H1 (cell line): Measurements from ENCODE around the gene NTPCR. TPM values are rescaled to one million over a fixed set of nuclear protein-coding genes. Genes with fewer than 3 reads are reported as not detected.

Experiments used
- CTCF ChIA-PET: fragments of 300-600 bp; sonication (Branson Sonifier 250); formaldehyde crosslinking; loops from one replicate; lab custom pipeline; 2021; ENCODE audit not compliant: partially characterized antibody; lab: Charles Lee
- POLR2A ChIA-PET: fragments of 300-600 bp; sonication (Branson Sonifier 250); formaldehyde crosslinking; loops from one replicate; lab custom pipeline; 2021; ENCODE audit warnings: inconsistent platforms; ENCODE audit not compliant: partially characterized antibody; lab: Charles Lee
- DNase-seq, 2 experiments: peaks; one replicate each; pipeline versions ENCODE4 v3.0.0 to v3.0.0-alpha.2; 2010 to 2022; ENCODE audit warnings: low spot score in 2 of 2, low read depth in 1 of 2, mixed read lengths in 1 of 2
- FAIRE-seq: peaks from 2 replicates; lab custom pipeline; 2011; peaks lifted over from hg19 to GRCh38; lab: Jason Lieb, UNC
- H2AFZ ChIP-seq: 2 replicates; pipeline ENCODE4 v1.8.1; 2012; ENCODE audit warnings: low read length, inconsistent platforms
- H2AK5ac ChIP-seq: 2 replicates; pipeline ENCODE4 v1.6.1; 2013; ENCODE audit warnings: low read depth, low read length
- H2BK120ac ChIP-seq: replicated peaks from 2 replicates; pipeline ENCODE3; 2013; ENCODE audit warnings: low read depth, low read length, inconsistent platforms
- H2BK12ac ChIP-seq: 2 replicates; pipeline ENCODE4 v1.6.1; 2013; ENCODE audit warnings: low read depth, low read length
- H2BK15ac ChIP-seq: 2 replicates; pipeline ENCODE4 v1.6.1; 2013; ENCODE audit warnings: low read length
- H2BK20ac ChIP-seq: 2 replicates; pipeline ENCODE4 v1.6.1; 2013; ENCODE audit warnings: low read length
- H2BK5ac ChIP-seq: 2 replicates; pipeline ENCODE4 v1.6.1; 2013; ENCODE audit warnings: low read depth, low read length
- H3K14ac ChIP-seq: 2 replicates; pipeline ENCODE4 v1.6.1; 2013; ENCODE audit warnings: inconsistent platforms; ENCODE audit not compliant: insufficient read length
- H3K18ac ChIP-seq: 2 replicates; pipeline ENCODE4 v1.6.1; 2013; ENCODE audit warnings: low read length; ENCODE audit errors: extremely low read depth
- H3K23ac ChIP-seq: 2 replicates; pipeline ENCODE4 v1.6.1; 2013; ENCODE audit warnings: inconsistent platforms; ENCODE audit not compliant: insufficient read length
- H3K23me2 ChIP-seq: 2 replicates; pipeline ENCODE4 v1.6.1; 2013; ENCODE audit warnings: low read depth, low read length
- H3K27ac ChIP-seq: 2 replicates; pipeline ENCODE4 v1.6.1; 2011; ENCODE audit warnings: low read depth, low read length, inconsistent platforms
- H3K27me3 ChIP-seq, 4 experiments: replicated peaks in 1 of 4; 1 replicate in 1 of 4; 2 replicates in 3 of 4; pipeline versions ENCODE4 v1.6.1 to v1.8.1; 2011 to 2013; ENCODE audit warnings: low read length in 3 of 4, mild to moderate bottlenecking in 3 of 4, inconsistent platforms in 2 of 4, mixed read lengths in 2 of 4, moderate library complexity in 1 of 4; ENCODE audit not compliant: control insufficient read depth in 3 of 4, insufficient read depth in 3 of 4; ENCODE audit errors: extremely low read depth in 1 of 4
- H3K36me3 ChIP-seq, 4 experiments: 2 replicates each; pipeline versions ENCODE4 v1.6.1 to v1.8.1; 2011 to 2013; ENCODE audit warnings: mild to moderate bottlenecking in 4 of 4, low read length in 3 of 4, moderate library complexity in 2 of 4, control low read depth in 1 of 4, inconsistent platforms in 1 of 4; ENCODE audit not compliant: insufficient read depth in 4 of 4, control insufficient read depth in 2 of 4
- H3K4ac ChIP-seq: replicated peaks from 2 replicates; pipeline ENCODE3; 2013; ENCODE audit warnings: low read length, low read depth, mixed read lengths, inconsistent platforms; ENCODE audit not compliant: insufficient read length
- H3K4me1 ChIP-seq, 4 experiments: replicated peaks in 1 of 4; 1 replicate in 1 of 4; 2 replicates in 3 of 4; pipeline versions ENCODE4 v1.6.1 to v1.8.1; 2011 to 2013; ENCODE audit warnings: low read length in 3 of 4, inconsistent platforms in 2 of 4, mixed read lengths in 1 of 4; ENCODE audit not compliant: insufficient read depth in 4 of 4, control insufficient read depth in 3 of 4
- H3K4me2 ChIP-seq, 2 experiments: 2 replicates each; pipeline versions ENCODE4 v1.6.1 to v1.8.1; 2011 to 2013; ENCODE audit warnings: low read depth in 2 of 2, low read length in 2 of 2, control low read depth in 1 of 2, inconsistent platforms in 1 of 2, mild to moderate bottlenecking in 1 of 2; ENCODE audit not compliant: insufficient read depth in 1 of 2
- H3K4me3 ChIP-seq, 4 experiments: fragments of 200-600, 300-600 bp in 1 of 4; sonication (generic), shearing (Covaris generic), sonication (Bioruptor Twin) in 1 of 4; 2 replicates each; pipeline versions ENCODE4 v1.5.1 to v1.8.1; 2011 to 2016; ENCODE audit warnings: low read length in 4 of 4, low read depth in 3 of 4, control low read depth in 2 of 4, inconsistent platforms in 2 of 4, mild to moderate bottlenecking in 2 of 4, mixed read lengths in 1 of 4, moderate library complexity in 1 of 4; ENCODE audit not compliant: insufficient read depth in 2 of 4; ENCODE audit errors: extremely low read depth in 1 of 4
- H3K56ac ChIP-seq: replicated peaks from 2 replicates; pipeline ENCODE3; 2013; ENCODE audit warnings: low read depth, mild to moderate bottlenecking, mixed read lengths, low read length, inconsistent platforms; ENCODE audit not compliant: insufficient read length
- H3K79me1 ChIP-seq: 2 replicates; pipeline ENCODE4 v1.6.1; 2013; ENCODE audit warnings: low read depth, low read length, control low read depth
- H3K79me2 ChIP-seq, 2 experiments: 2 replicates each; pipeline versions ENCODE4 v1.6.1 to v1.8.1; 2012 to 2013; ENCODE audit warnings: low read length in 2 of 2, mild to moderate bottlenecking in 2 of 2, inconsistent platforms in 1 of 2; ENCODE audit not compliant: insufficient read depth in 2 of 2, control insufficient read depth in 1 of 2
- H3K9ac ChIP-seq, 4 experiments: replicated peaks in 1 of 4; 1 replicate in 1 of 4; 2 replicates in 3 of 4; pipeline versions ENCODE4 v1.6.1 to v1.8.1; 2011 to 2013; ENCODE audit warnings: low read depth in 3 of 4, low read length in 3 of 4, control low read depth in 2 of 4, mild to moderate bottlenecking in 2 of 4, moderate library complexity in 2 of 4, inconsistent platforms in 1 of 4; ENCODE audit errors: extremely low read depth in 1 of 4
- H3K9me3 ChIP-seq, 2 experiments: 2 replicates each; pipeline versions ENCODE4 v1.6.1 to v1.8.1; 2012 to 2013; ENCODE audit warnings: mild to moderate bottlenecking in 2 of 2, moderate library complexity in 2 of 2, control low read depth in 1 of 2, inconsistent platforms in 1 of 2, low read depth in 1 of 2, low read length in 1 of 2, mixed read lengths in 1 of 2; ENCODE audit not compliant: insufficient read depth in 2 of 2
- H4K20me1 ChIP-seq, 2 experiments: replicated peaks in 1 of 2; 2 replicates each; pipeline versions ENCODE3 to v1.8.1; 2011 to 2013; ENCODE audit warnings: inconsistent platforms in 2 of 2, low read length in 2 of 2, mild to moderate bottlenecking in 1 of 2; ENCODE audit not compliant: insufficient read depth in 2 of 2, control insufficient read depth in 1 of 2
- H4K5ac ChIP-seq: 2 replicates; pipeline ENCODE4 v1.6.1; 2013; ENCODE audit warnings: low read length, low read depth, mixed read lengths, inconsistent platforms; ENCODE audit not compliant: insufficient read length
- H4K8ac ChIP-seq: 2 replicates; pipeline ENCODE4 v1.8.0; 2013; ENCODE audit warnings: mild to moderate bottlenecking, moderate library complexity, low read length, inconsistent platforms; ENCODE audit not compliant: insufficient read depth; ENCODE audit errors: extremely low read depth
- H4K91ac ChIP-seq: replicated peaks from 2 replicates; pipeline ENCODE3; 2013; ENCODE audit warnings: low read length, mixed read lengths, inconsistent platforms; ENCODE audit not compliant: insufficient read length
- CHD2 ChIP-seq: IDR thresholded peaks from 2 replicates; pipeline ENCODE4 v1.6.1; 2012; ENCODE audit warnings: low read length, improper control_type of control experiment
- CREB1 ChIP-seq: IDR thresholded peaks from 2 replicates; pipeline ENCODE4 v1.6.1; 2012; ENCODE audit warnings: inconsistent platforms
- EP300 ChIP-seq, 2 experiments: IDR thresholded peaks; 1 replicate in 1 of 2; 2 replicates in 1 of 2; pipeline ENCODE4 v1.6.1; 2011 to 2012; ENCODE audit warnings: low read depth in 2 of 2, low read length in 2 of 2, mild to moderate bottlenecking in 2 of 2, borderline replicate concordance in 1 of 2, inconsistent platforms in 1 of 2, moderate library complexity in 1 of 2
- FOSL1 ChIP-seq: IDR thresholded peaks from 2 replicates; pipeline ENCODE4 v1.6.1; 2011; ENCODE audit warnings: mild to moderate bottlenecking, low read depth, low read length, moderate library complexity; ENCODE audit not compliant: insufficient read depth
- KDM4A ChIP-seq: IDR thresholded peaks from one replicate; pipeline ENCODE4 v1.7.1; 2012; ENCODE audit warnings: low read depth, mild to moderate bottlenecking, moderate library complexity, low read length, inconsistent platforms; ENCODE audit not compliant: severe bottlenecking
- NANOG ChIP-seq: IDR thresholded peaks from 2 replicates; pipeline ENCODE4 v1.6.1; 2011; ENCODE audit warnings: low read length, low read depth, mild to moderate bottlenecking, inconsistent platforms; ENCODE audit not compliant: insufficient read depth, poor library complexity, severe bottlenecking
- NRF1 ChIP-seq: IDR thresholded peaks from 2 replicates; pipeline ENCODE4 v1.6.1; 2011; ENCODE audit warnings: mild to moderate bottlenecking, low read depth, low read length, improper control_type of control experiment
- PHF8 ChIP-seq: fragments of 200-600 bp; sonication (generic); conservative IDR thresholded peaks from 2 replicates; pipeline ENCODE4 v1.7.1; 2012; ENCODE audit warnings: low read depth, mild to moderate bottlenecking, inconsistent platforms, low read length, moderate library complexity
- POU5F1 ChIP-seq: IDR thresholded peaks from 2 replicates; pipeline ENCODE4 v1.6.1; 2011; ENCODE audit warnings: low read depth, mild to moderate bottlenecking, low read length, moderate library complexity
- RBBP5 ChIP-seq: IDR thresholded peaks from 2 replicates; pipeline ENCODE4 v1.7.1; 2012; ENCODE audit warnings: low read depth, mild to moderate bottlenecking, inconsistent platforms, low read length, moderate library complexity, borderline replicate concordance
- SIRT6 ChIP-seq: IDR thresholded peaks from one replicate; pipeline ENCODE4 v1.7.1; 2012; ENCODE audit warnings: low read length, inconsistent platforms
- TBP ChIP-seq: IDR thresholded peaks from 2 replicates; pipeline ENCODE4 v1.6.1; 2011; ENCODE audit warnings: low read depth, low read length, improper control_type of control experiment
- TCF12 ChIP-seq: IDR thresholded peaks from 2 replicates; pipeline ENCODE4 v1.6.1; 2011; ENCODE audit warnings: low read depth, mild to moderate bottlenecking, low read length
- YY1 ChIP-seq: IDR thresholded peaks from 2 replicates; pipeline ENCODE4 v1.6.1; 2011; ENCODE audit warnings: low read depth, mild to moderate bottlenecking, low read length
- WGBS, 2 experiments: shearing (Covaris generic) in 1 of 2; methylation state at CpG; one replicate each; pipeline versions ENCODE4 v1.1.6 to v1.1.7; 2013 to 2015; ENCODE audit warnings: low lambda C conversion rate in 2 of 2, mixed read lengths in 2 of 2, inconsistent platforms in 1 of 2, low coverage in 1 of 2, missing lambda C conversion rate in 1 of 2; ENCODE audit not compliant: insufficient replicate concordance in 2 of 2, insufficient coverage in 1 of 2, insufficient read length in 1 of 2; ENCODE audit errors: extremely low coverage in 1 of 2, missing lambda C conversion rate in 1 of 2; 5-methylcytosine and 5-hydroxymethylcytosine counted together
- polyA plus RNA-seq, 7 experiments: library from polyadenylated mRNA; depleted of rRNA in 3 of 7; stranded (reverse) in 5 of 7; unstranded in 2 of 7; fragments of >200 nt in 5 of 7; fragments of 200-250 nt in 2 of 7; gene quantifications; 1 replicate in 5 of 7; 2 replicates in 1 of 7; 4 replicates in 1 of 7; pipeline versions ENCODE4 v1.2.1 to v1.2.3, GENCODE V29; 2011 to 2013; ENCODE audit warnings: missing spikeins in 2 of 7, mixed read lengths in 2 of 7
- total RNA-seq: library from RNA; stranded (reverse); fragmentation: NEBNext Ultra II Directional; extraction: Animal tissue kit (Norgen Biotek cat#: 25700); gene quantifications from 2 replicates; pipeline ENCODE4 v1.2.1, GENCODE V29; 2021
- TF ChIP-seq, protein P1 (sequence below): IDR thresholded peaks from 2 replicates; pipeline ENCODE4 v1.6.1; 2012; ENCODE audit warnings: inconsistent platforms

The NTPCR gene
- total and polyA plus RNA-seq, 2 of the 8 experiments (the other 6 are each of a cell fraction or from before 2014, with no cell fraction given): 22.6 to 73.1 TPM

DNA sequence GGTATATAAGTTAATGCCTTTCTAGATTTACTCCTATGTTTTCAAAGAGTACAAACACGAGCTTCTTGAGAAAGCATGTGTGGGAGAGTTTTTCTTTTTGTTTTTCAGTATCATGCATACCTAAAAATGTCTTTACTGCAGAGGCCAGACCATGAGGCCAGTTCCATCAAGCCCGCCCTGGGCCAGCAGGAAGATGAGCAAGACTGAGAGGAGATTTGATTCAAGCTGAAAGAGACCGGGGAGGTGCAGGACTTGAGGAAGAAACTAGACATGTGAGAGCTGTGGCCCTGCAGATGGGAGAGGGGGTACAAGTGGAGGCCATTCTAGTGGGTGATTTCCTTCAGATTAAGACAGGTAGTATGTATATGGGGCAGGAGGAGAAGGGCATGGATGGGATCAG lies 33.4 kb upstream of the NTPCR start:
- no peak overlapping the region for H3K9ac ChIP-seq
- no peak overlapping the region for H3K56ac ChIP-seq
- H3K79me2 ChIP-seq: no peaks in the 10 kb centered on the region
- no peak overlapping the region for H2BK120ac ChIP-seq
- CTCF ChIA-PET: no interaction called here
- H3K4me2 ChIP-seq: no peak overlapping the region
- no peak overlapping the region for H3K4me3 ChIP-seq
- no peak overlapping the region for H2AFZ ChIP-seq
- no peaks in the 10 kb centered on the region for H3K9me3 ChIP-seq
- no peak overlapping the region for H4K8ac ChIP-seq
- H3K4me1 ChIP-seq: no peaks in the 10 kb centered on the region
- H2BK12ac ChIP-seq: no peak overlapping the region
- no peak overlapping the region for H3K4ac ChIP-seq
- POLR2A ChIA-PET: no interaction called here
- DNase-seq: no peak
- H3K27me3 ChIP-seq: no peaks in the 10 kb centered on the region
- no peak overlapping the region for H2BK20ac ChIP-seq
- H4K20me1 ChIP-seq: no peaks in the 10 kb centered on the region
- H2BK15ac ChIP-seq: no peak overlapping the region
- H3K23ac ChIP-seq: no peak overlapping the region
- no peak for FAIRE-seq
- no peak overlapping the region for H4K91ac ChIP-seq
- H4K5ac ChIP-seq: no peak overlapping the region
- H3K36me3 ChIP-seq: no peaks in the 10 kb centered on the region
- H3K23me2 ChIP-seq: no peaks in the 10 kb centered on the region
- no peak overlapping the region for H3K18ac ChIP-seq
- H3K27ac ChIP-seq: no peak overlapping the region
- H2BK5ac ChIP-seq: no peak overlapping the region
- 91% methylated on average over 3 of the region's 3 CpGs; no CpG with 5 or more reads in 1 of the 2 experiments for WGBS, 2 experiments
- no peaks in the 10 kb centered on the region for H3K79me1 ChIP-seq
- no peak overlapping the region for H2AK5ac ChIP-seq
- no peak overlapping the region for H3K14ac ChIP-seq
- TF ChIP-seq SIRT6: no peak
- TF ChIP-seq TCF12: no peak
- TF ChIP-seq TBP: no peak
- TF ChIP-seq CHD2: no peak
- no peak for TF ChIP-seq EP300 (IDR thresholded peaks at IDR 0.05; ENCODE audit: borderline replicate concordance in 1 of 2, low read depth in 2 of 2, low read length in 2 of 2)
- no peak for TF ChIP-seq RBBP5
- TF ChIP-seq FOSL1: no peak
- no peak for TF ChIP-seq NRF1
- TF ChIP-seq KDM4A: no peak
- no peak for TF ChIP-seq NANOG
- TF ChIP-seq CREB1: no peak
- no peak for TF ChIP-seq PHF8
- TF ChIP-seq POU5F1: no peak
- TF ChIP-seq, protein P1, sequence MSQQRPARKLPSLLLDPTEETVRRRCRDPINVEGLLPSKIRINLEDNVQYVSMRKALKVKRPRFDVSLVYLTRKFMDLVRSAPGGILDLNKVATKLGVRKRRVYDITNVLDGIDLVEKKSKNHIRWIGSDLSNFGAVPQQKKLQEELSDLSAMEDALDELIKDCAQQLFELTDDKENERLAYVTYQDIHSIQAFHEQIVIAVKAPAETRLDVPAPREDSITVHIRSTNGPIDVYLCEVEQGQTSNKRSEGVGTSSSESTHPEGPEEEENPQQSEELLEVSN: no peak
- no peak for TF ChIP-seq YY1
